Upper lobe of left lung (tissue), 6 donors: ENCODE data around the gene VSTM2L. TPM values are rescaled to one million over a fixed set of nuclear protein-coding genes. Genes with fewer than 3 reads are reported as not detected.

ENCODE experiments used
- ATAC-seq, 2 donors: fragments of 200-7000 bp; cut with Tn5 transposase; one replicate each; pipeline ENCODE4 v1.9.1; 2022; ENCODE audit warnings: mild to moderate bottlenecking in 2 of 2, moderate library complexity in 2 of 2; ENCODE audit not compliant: low FRiP score in 2 of 2
- DNase-seq, 2 donors: peaks; one replicate each; pipeline ENCODE4 v3.0.0-alpha.2; 2019 to 2020
- H3K27ac ChIP-seq, 4 donors: fragments of 200-600 bp; sonication (generic); one replicate each; pipeline ENCODE4 v1.5.1; 2016 to 2019
- H3K27me3 ChIP-seq, 4 donors: fragments of 200-600 bp; sonication (generic); one replicate each; pipeline ENCODE4 v1.5.1; 2017 to 2019
- H3K36me3 ChIP-seq, 4 donors: fragments of 200-600 bp; sonication (generic); one replicate each; pipeline ENCODE4 v1.5.1; 2016 to 2019
- H3K4me1 ChIP-seq, 4 donors: fragments of 200-600 bp; sonication (generic); one replicate each; pipeline ENCODE4 v1.5.1; 2018 to 2019
- H3K4me3 ChIP-seq, 4 donors: fragments of 200-600 bp; sonication (generic); one replicate each; pipeline ENCODE4 v1.5.1; 2017 to 2019; ENCODE audit warnings: mild to moderate bottlenecking in 2 of 4, moderate library complexity in 1 of 4
- H3K9me3 ChIP-seq, 4 donors: fragments of 200-600 bp; sonication (generic); one replicate each; pipeline ENCODE4 v1.5.1; 2018 to 2019
- CTCF ChIP-seq, 6 experiments: fragments of 450-650 bp in 4 of 6; fragments of 200-600 bp in 2 of 6; sonication (generic) in 2 of 6; IDR thresholded peaks; one replicate each; pipeline ENCODE4 v1.5.1; 2016 to 2019; ENCODE audit warnings: antibody characterized with exemption in 6 of 6
- EP300 ChIP-seq, 4 donors: sonication (generic); formaldehyde crosslinking; IDR thresholded peaks; one replicate each; pipeline ENCODE4 v1.5.1; 2017; ENCODE audit warnings: antibody characterized with exemption in 4 of 4, control low read depth in 2 of 4
- POLR2A ChIP-seq, 4 donors: fragments of 450-650 bp; IDR thresholded peaks; one replicate each; pipeline ENCODE4 v1.5.1; 2016 to 2017; ENCODE audit warnings: antibody characterized with exemption in 4 of 4, mild to moderate bottlenecking in 2 of 4
- POLR2AphosphoS5 ChIP-seq, 2 donors: sonication (generic); formaldehyde crosslinking; IDR thresholded peaks; one replicate each; pipeline ENCODE4 v1.5.1; 2017; ENCODE audit warnings: antibody characterized with exemption in 2 of 2
- WGBS, 2 donors: methylation state at CpG; one replicate each; pipeline ENCODE4 v1.1.5; 2017 to 2018; 5-methylcytosine and 5-hydroxymethylcytosine counted together
- total RNA-seq, 6 donors: library from RNA; depleted of rRNA in 4 of 6; stranded (reverse); fragments of >200 nt in 4 of 6; gene quantifications; one replicate each; pipeline versions ENCODE4 v1.1.0 to v1.2.1, GENCODE V29; 2016 to 2021
- donor health status: DM: no; HTN: no; CAD: no; lungs with moderate emphysema.
- donor health status: DM: no; HTN: yes; CAD: no; lungs with severe emphysema.

Gene VSTM2L
- total RNA-seq, 6 donors from 2014 or later: 1.0 to 47.2 (median 24.8) TPM

DNA sequence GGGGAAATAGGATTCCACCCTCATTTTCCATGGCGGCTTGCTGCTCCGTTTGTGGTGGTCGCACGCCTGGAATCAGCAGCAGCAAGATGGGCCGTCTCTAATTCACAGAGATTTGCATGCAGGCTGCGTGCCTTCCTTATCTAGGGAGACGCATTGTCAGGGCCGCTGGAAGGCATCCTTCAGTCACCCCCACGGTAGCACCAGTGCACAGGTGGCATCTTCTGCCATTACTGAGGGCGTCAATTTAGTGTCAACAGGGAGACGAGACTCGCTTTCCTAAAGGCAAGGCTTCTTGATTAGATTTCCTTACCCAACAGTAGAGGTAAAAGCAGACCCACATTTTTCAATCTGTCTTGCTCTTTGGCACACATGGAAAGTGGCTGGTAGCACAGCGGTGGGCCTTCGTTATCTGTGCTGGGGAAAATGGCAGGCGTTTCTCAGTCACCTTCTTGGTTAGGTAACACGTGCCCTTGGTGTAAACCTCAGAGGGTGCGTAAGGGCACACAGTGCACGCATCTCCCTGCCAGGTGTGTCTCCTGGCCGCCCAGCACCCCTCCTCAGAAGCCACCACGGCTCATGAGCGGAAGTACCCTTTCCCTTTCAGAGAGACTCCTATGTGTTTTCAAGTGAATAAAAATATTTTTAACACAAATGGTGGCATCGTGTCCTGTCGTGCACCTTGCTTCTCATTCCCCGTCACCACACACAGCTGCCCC, 27.3 kb upstream of the VSTM2L start:
- Histone ChIP-seq H3K27ac (no peak overlapping the region), H3K4me1 (no peaks in the 10 kb centered on the region), H3K4me3 (no peak overlapping the region), H3K9me3 (no peaks in the 10 kb centered on the region), H3K36me3 (peaks cover 0 to 41% (median 29%) of the 10 kb centered on the region in 4 donors), H3K27me3 (no peaks in the 10 kb centered on the region)
- no peak for DNase-seq
- 90 to 93% methylated on average over 24 of the region's 24 CpGs for WGBS, 2 donors
- TF ChIP-seq EP300 (IDR thresholded peaks at IDR 0.05) (no peak), POLR2A (IDR thresholded peaks at IDR 0.05) (no peak), CTCF (IDR thresholded peaks at IDR 0.05) (no peak), POLR2AphosphoS5 (IDR thresholded peaks at IDR 0.05) (no peak)
- no peak for ATAC-seq

- peak in 1 of 2 donors; percentile 42 for DNase-seq
- TF ChIP-seq EP300 (IDR thresholded peaks at IDR 0.05): no peak
- TF ChIP-seq CTCF (IDR thresholded peaks at IDR 0.05): no peak
- TF ChIP-seq POLR2AphosphoS5 (IDR thresholded peaks at IDR 0.05): no peak
- TF ChIP-seq POLR2A (IDR thresholded peaks at IDR 0.05): no peak
Observed at GRCh38 chr20:37876863-37877262, 26.1 kb upstream of the VSTM2L start.

GRCh38 chr20:37877832-37878772, 24.8 kb upstream of the VSTM2L start:
- Histone ChIP-seq H3K4me1 (peaks cover 0 to 4% (median 0%) of the 10 kb centered on the region in 4 donors), H3K27ac (no peak overlapping the region), H3K4me3 (no peak overlapping the region), H3K9me3 (no peaks in the 10 kb centered on the region), H3K27me3 (no peaks in the 10 kb centered on the region), H3K36me3 (peaks cover 0 to 20% (median 12%) of the 10 kb centered on the region in 4 donors)
- ATAC-seq (no peak), DNase-seq (no peak)
- WGBS, 2 donors: 83 to 84% methylated on average over 15 to 20 of the region's 20 CpGs
- no peak for TF ChIP-seq POLR2A (IDR thresholded peaks at IDR 0.05)
- TF ChIP-seq EP300 (IDR thresholded peaks at IDR 0.05): no peak
- no peak for TF ChIP-seq CTCF (IDR thresholded peaks at IDR 0.05)
- no peak for TF ChIP-seq POLR2AphosphoS5 (IDR thresholded peaks at IDR 0.05)

More at GRCh38 chr20:37876863-37877262, 26.1 kb upstream of the VSTM2L start:
- WGBS, 2 donors: 81 to 90% methylated on average over 5 to 7 of the region's 7 CpGs
- no peaks in the 10 kb centered on the region for H3K27me3 ChIP-seq
- H3K27ac ChIP-seq: no peak overlapping the region
- H3K4me1 ChIP-seq: peaks cover 0 to 4% (median 0%) of the 10 kb centered on the region in 4 donors
- H3K9me3 ChIP-seq: no peaks in the 10 kb centered on the region
- H3K36me3 ChIP-seq: peaks cover 0 to 31% (median 22%) of the 10 kb centered on the region in 4 donors
- H3K4me3 ChIP-seq: no peak overlapping the region
- no peak for ATAC-seq

GRCh38 chr20:37878835-37879599, 23.9 kb upstream of the VSTM2L start:
- H3K36me3 ChIP-seq: peaks cover 0 to 11% (median 6%) of the 10 kb centered on the region in 4 donors
- DNase-seq (no peak), ATAC-seq (no peak)
- TF ChIP-seq POLR2A (IDR thresholded peaks at IDR 0.05) (no peak), POLR2AphosphoS5 (IDR thresholded peaks at IDR 0.05) (no peak), EP300 (IDR thresholded peaks at IDR 0.05) (no peak)
- H3K27me3 ChIP-seq: no peaks in the 10 kb centered on the region
- no peaks in the 10 kb centered on the region for H3K9me3 ChIP-seq
- H3K4me1 ChIP-seq: peaks cover 0 to 4% (median 0%) of the 10 kb centered on the region in 4 donors
- 85 to 94% methylated on average over 4 to 12 of the region's 12 CpGs for WGBS, 2 donors
- no peak overlapping the region for H3K27ac ChIP-seq
- no peak overlapping the region for H3K4me3 ChIP-seq
